ENCODE results near the gene CPEB1.

DNA sequence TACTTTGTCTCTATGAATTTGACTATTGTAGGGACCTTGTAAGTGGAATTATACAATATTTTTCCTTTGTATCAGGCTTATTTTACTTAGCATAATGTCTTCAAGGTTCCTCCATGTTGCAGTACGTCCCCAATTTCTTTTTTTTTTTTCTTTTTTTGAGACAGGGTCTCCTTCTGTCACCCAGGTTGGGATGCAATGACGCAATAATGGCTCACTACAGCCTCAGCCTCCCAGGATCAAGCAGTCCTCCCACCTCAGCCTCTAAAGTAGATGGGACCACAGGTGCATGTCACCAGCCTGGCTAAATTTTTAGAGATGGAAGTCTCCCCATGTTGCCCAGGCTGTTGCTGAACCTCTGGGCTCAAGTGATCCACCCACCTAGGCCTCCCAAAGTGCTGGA, 66.5 kb downstream of the CPEB1 start:
- TF ChIP-seq, protein P1, sequence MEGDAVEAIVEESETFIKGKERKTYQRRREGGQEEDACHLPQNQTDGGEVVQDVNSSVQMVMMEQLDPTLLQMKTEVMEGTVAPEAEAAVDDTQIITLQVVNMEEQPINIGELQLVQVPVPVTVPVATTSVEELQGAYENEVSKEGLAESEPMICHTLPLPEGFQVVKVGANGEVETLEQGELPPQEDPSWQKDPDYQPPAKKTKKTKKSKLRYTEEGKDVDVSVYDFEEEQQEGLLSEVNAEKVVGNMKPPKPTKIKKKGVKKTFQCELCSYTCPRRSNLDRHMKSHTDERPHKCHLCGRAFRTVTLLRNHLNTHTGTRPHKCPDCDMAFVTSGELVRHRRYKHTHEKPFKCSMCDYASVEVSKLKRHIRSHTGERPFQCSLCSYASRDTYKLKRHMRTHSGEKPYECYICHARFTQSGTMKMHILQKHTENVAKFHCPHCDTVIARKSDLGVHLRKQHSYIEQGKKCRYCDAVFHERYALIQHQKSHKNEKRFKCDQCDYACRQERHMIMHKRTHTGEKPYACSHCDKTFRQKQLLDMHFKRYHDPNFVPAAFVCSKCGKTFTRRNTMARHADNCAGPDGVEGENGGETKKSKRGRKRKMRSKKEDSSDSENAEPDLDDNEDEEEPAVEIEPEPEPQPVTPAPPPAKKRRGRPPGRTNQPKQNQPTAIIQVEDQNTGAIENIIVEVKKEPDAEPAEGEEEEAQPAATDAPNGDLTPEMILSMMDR (IDR thresholded peaks at IDR 0.05), result no peak
- TF ChIP-seq POLR2A (IDR thresholded peaks at IDR 0.05), result no peak

All from esophagus squamous epithelium (tissue), 4 donors.